ENCODE data around the gene ARHGAP40.

ARHGAP40 gene

DNA sequence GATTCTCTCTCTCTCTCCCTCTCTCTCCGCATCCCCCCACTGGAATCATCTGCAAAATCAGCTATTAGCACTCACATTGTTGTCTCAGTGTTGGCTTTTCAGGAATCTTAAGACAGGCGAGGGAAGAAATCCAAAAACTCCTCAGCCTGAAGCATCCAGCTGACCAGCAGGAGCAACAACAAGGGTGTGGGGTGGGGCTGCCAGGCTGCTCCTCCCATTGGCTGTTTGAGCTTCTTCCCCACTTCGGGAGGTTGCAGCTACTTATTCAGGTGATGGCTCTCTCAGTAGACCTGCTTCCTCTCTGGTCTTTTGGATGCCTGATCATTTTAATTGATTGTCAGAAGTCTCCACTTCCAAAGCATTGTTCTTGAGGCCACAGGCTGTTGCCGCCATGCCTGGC lies 98.5 kb downstream of the ARHGAP40 start:
- Histone ChIP-seq H3K79me2 (ENCODE audit: insufficient read depth, low read depth) (no peaks in the 10 kb centered on the region), H2AFZ (ENCODE audit: low read depth) (no peak overlapping the region), H3K27me3 (ENCODE audit: insufficient read depth, low read depth) (peaks cover 63% of the 10 kb centered on the region), H3K27ac (no peak overlapping the region), H3K9ac (no peak overlapping the region), H3K4me3 (IDR thresholded peaks at IDR 0.05; ENCODE audit: insufficient read depth, low read depth, low read length) (no peak overlapping the region), H3K36me3 (ENCODE audit: insufficient read depth) (no peaks in the 10 kb centered on the region), H3K4me2 (no peak overlapping the region), H4K20me1 (ENCODE audit: insufficient read depth) (no peaks in the 10 kb centered on the region), H3K4me1 (ENCODE audit: low read depth, poor library complexity, severe bottlenecking) (no peaks in the 10 kb centered on the region)
- TF ChIP-seq, protein P1, sequence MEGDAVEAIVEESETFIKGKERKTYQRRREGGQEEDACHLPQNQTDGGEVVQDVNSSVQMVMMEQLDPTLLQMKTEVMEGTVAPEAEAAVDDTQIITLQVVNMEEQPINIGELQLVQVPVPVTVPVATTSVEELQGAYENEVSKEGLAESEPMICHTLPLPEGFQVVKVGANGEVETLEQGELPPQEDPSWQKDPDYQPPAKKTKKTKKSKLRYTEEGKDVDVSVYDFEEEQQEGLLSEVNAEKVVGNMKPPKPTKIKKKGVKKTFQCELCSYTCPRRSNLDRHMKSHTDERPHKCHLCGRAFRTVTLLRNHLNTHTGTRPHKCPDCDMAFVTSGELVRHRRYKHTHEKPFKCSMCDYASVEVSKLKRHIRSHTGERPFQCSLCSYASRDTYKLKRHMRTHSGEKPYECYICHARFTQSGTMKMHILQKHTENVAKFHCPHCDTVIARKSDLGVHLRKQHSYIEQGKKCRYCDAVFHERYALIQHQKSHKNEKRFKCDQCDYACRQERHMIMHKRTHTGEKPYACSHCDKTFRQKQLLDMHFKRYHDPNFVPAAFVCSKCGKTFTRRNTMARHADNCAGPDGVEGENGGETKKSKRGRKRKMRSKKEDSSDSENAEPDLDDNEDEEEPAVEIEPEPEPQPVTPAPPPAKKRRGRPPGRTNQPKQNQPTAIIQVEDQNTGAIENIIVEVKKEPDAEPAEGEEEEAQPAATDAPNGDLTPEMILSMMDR (conservative IDR thresholded peaks at IDR 0.05; ENCODE audit: low read depth, low read length), result no peak

Measured in KMS-11 (cell line).